Chondrocyte (in vitro differentiated cells): ENCODE results near the gene TPRG1. TPM values are rescaled to one million over a fixed set of nuclear protein-coding genes. Genes with fewer than 3 reads are reported as not detected.

ENCODE experiments used
- DNase-seq: peaks from one replicate; pipeline ENCODE4 v3.0.0; 2021; ENCODE audit warnings: mixed read lengths, low spot score
- H3K27ac Mint-ChIP-seq: one replicate; pipeline ENCODE4 v1.8.0; 2021; ENCODE audit warnings: mild to moderate bottlenecking, moderate library complexity, mixed read lengths; ENCODE audit not compliant: unreplicated experiment
- H3K27me3 Mint-ChIP-seq: 2 replicates; pipeline ENCODE4 v1.8.0; 2021; ENCODE audit warnings: low read depth, mixed read lengths
- H3K36me3 Mint-ChIP-seq: 2 replicates; pipeline ENCODE4 v1.8.0; 2021; ENCODE audit warnings: low read depth, mixed read lengths
- H3K4me1 Mint-ChIP-seq: 2 replicates; pipeline ENCODE4 v1.8.0; 2021; ENCODE audit warnings: low read depth, mild to moderate bottlenecking, mixed read lengths
- H3K4me3 Mint-ChIP-seq: one replicate; pipeline ENCODE4 v1.8.0; 2021; ENCODE audit warnings: mild to moderate bottlenecking, moderate library complexity, mixed read lengths; ENCODE audit not compliant: unreplicated experiment
- H3K9me3 Mint-ChIP-seq: 2 replicates; pipeline ENCODE4 v1.8.0; 2021; ENCODE audit warnings: low read depth, mixed read lengths
- CTCF ChIP-seq: fragments of 200-600 bp; sonication (generic); IDR thresholded peaks from 2 replicates; pipeline ENCODE4 v1.5.0; 2021; ENCODE audit warnings: antibody characterized with exemption, mild to moderate bottlenecking, moderate library complexity
- total RNA-seq: library from RNA; stranded (reverse); gene quantifications from 3 replicates; pipeline ENCODE4 v1.2.1, GENCODE V29; 2021

Gene TPRG1
- total RNA-seq, 1 donor from 2014 or later: 1.3 TPM

GRCh38 chr3:189249987-189250386 is 78.2 kb downstream of the TPRG1 start:
- no peaks in the 10 kb centered on the region for H3K4me1 Mint-ChIP-seq
- H3K27me3 Mint-ChIP-seq: peaks cover 8% of the 10 kb centered on the region
- H3K27ac Mint-ChIP-seq: no peak overlapping the region
- H3K4me3 Mint-ChIP-seq: no peak overlapping the region
- peaks cover 8% of the 10 kb centered on the region for H3K36me3 Mint-ChIP-seq
- H3K9me3 Mint-ChIP-seq: peaks cover 16% of the 10 kb centered on the region
- no peak for TF ChIP-seq CTCF
- no peak for DNase-seq

GRCh38 chr3:189258261-189258660 is 86.5 kb downstream of the TPRG1 start:
- no peak for TF ChIP-seq CTCF
- Mint-ChIP-seq H3K4me1 (peaks cover 5% of the 10 kb centered on the region), H3K9me3 (peaks cover 18% of the 10 kb centered on the region), H3K36me3 (peaks cover 15% of the 10 kb centered on the region), H3K27ac (no peak overlapping the region), H3K27me3 (peaks cover 23% of the 10 kb centered on the region), H3K4me3 (no peak overlapping the region)
- DNase-seq: no peak

- Mint-ChIP-seq H3K27ac (no peak overlapping the region), H3K36me3 (peaks cover 6% of the 10 kb centered on the region), H3K9me3 (peaks cover 6% of the 10 kb centered on the region), H3K27me3 (peaks cover 14% of the 10 kb centered on the region), H3K4me1 (peaks cover 9% of the 10 kb centered on the region), H3K4me3 (no peak overlapping the region)
- no peak for DNase-seq
- no peak for TF ChIP-seq CTCF
Measured at GRCh38 chr3:189260556-189261493, 89.1 kb downstream of the TPRG1 start.

- Mint-ChIP-seq H3K27me3 (no peaks in the 10 kb centered on the region), H3K4me3 (no peak overlapping the region), H3K27ac (no peak overlapping the region), H3K4me1 (peaks cover 12% of the 10 kb centered on the region), H3K9me3 (no peaks in the 10 kb centered on the region), H3K36me3 (no peaks in the 10 kb centered on the region)
- DNase-seq: no peak
- no peak for TF ChIP-seq CTCF
Measured at GRCh38 chr3:189262746-189263145, 91.0 kb downstream of the TPRG1 start.

GRCh38 chr3:189267981-189268613 is 96.3 kb downstream of the TPRG1 start:
- Mint-ChIP-seq H3K36me3 (no peaks in the 10 kb centered on the region), H3K27ac (no peak overlapping the region), H3K4me3 (no peak overlapping the region), H3K4me1 (peaks cover 16% of the 10 kb centered on the region), H3K27me3 (no peaks in the 10 kb centered on the region), H3K9me3 (no peaks in the 10 kb centered on the region)
- DNase-seq: no peak
- TF ChIP-seq CTCF: peak; percentile 47
